Central memory CD8-positive, alpha-beta T cell (primary cell): ENCODE data around the gene COPZ1.
A peak's percentile ranks its signal among the peaks of the same experiment; 100 is the strongest.
"Not testable (repeated sequence)": the region's sequence is repeated elsewhere in the genome, so short reads cannot be mapped to it uniquely, and the experiment has no call there.

Experiments used
- ATAC-seq: fragments of 150-1000 bp; cut with Tn5 transposase; replicated peaks from 2 replicates; pipeline ENCODE4 v1.10.0; 2022; ENCODE audit warnings: mild to moderate bottlenecking, moderate FRiP score, moderate number of reproducible peaks; ENCODE audit not compliant: poor library complexity, severe bottlenecking; ENCODE audit errors: extremely low read depth
- DNase-seq, 2 donors: peaks; one replicate each; pipeline ENCODE4 v3.0.0; 2021; ENCODE audit warnings: low spot score in 2 of 2
- H3K27ac Mint-ChIP-seq: one replicate; pipeline ENCODE4 v1.8.0; 2022; ENCODE audit warnings: low read depth, mild to moderate bottlenecking, moderate library complexity, mixed read lengths
- H3K27me3 Mint-ChIP-seq: one replicate; pipeline ENCODE4 v1.8.0; 2022; ENCODE audit warnings: mixed read lengths
- H3K36me3 Mint-ChIP-seq: one replicate; pipeline ENCODE4 v1.8.0; 2022; ENCODE audit warnings: mild to moderate bottlenecking, moderate library complexity, mixed read lengths; ENCODE audit not compliant: insufficient read depth
- H3K4me1 Mint-ChIP-seq: one replicate; pipeline ENCODE4 v1.8.0; 2022; ENCODE audit warnings: mixed read lengths
- H3K4me3 Mint-ChIP-seq: one replicate; pipeline ENCODE4 v1.8.0; 2022; ENCODE audit warnings: mild to moderate bottlenecking, moderate library complexity, mixed read lengths
- H3K9me3 Mint-ChIP-seq: one replicate; pipeline ENCODE4 v1.8.0; 2022; ENCODE audit warnings: mixed read lengths

COPZ1 gene, protein sequence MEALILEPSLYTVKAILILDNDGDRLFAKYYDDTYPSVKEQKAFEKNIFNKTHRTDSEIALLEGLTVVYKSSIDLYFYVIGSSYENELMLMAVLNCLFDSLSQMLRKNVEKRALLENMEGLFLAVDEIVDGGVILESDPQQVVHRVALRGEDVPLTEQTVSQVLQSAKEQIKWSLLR

DNA sequence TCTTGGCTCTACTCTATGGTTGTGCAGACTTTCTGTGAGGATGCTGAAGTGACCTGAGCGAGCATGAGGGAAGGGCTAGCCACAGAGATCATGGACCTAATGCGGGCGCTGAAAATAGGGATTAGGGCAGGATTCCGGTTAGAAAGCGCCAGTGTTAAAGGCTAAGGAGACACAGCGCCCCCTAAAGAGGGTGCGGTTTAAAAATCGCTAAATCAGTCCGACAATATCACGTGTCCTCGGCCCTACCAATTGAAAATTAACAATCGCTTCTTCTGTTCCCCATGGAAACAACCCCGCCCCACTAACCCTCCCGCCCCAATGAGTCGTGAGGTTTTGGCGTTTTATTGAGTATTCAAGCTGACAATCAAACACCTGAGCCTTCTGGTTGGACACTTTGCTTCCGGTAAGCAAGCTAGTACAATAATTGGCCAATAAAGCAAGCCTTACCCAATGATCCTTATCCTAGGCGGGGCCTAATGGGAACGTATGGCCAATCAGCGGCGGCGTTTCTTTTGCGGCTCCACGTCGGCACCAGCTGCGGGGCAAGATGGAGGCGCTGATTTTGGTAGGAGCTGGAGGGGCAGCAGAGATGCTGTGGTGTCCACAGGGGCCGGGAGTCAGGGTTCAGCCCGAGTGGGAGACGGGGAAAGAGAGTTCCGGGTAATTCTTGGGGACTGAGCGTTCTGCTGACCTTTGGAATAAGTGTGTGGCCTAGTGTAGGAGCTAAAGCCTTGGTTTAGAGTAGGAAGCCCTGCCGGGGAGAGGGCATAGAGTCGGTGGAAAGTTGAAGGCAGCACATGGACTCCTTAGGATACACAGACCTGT is at the start of gene COPZ1:
Gene COPZ1 (plus strand): TSS at position 515 of the 825 bp plus-strand sequence. CDS start 33 bp downstream, at position 548.
- ATAC-seq (peak; percentile 98), DNase-seq (peak; percentile 83 to 92)
- H3K27me3 Mint-ChIP-seq: no peaks in the 10 kb centered on the region
- H3K4me1 Mint-ChIP-seq: peaks cover 41% of the 10 kb centered on the region
- peak within 1 kb of the TSS; percentile 96 for H3K4me3 Mint-ChIP-seq
- peaks cover 11% of the 10 kb centered on the region for H3K36me3 Mint-ChIP-seq
- peak within 1 kb of the TSS; percentile 100 for H3K27ac Mint-ChIP-seq
- H3K9me3 Mint-ChIP-seq: no peaks in the 10 kb centered on the region

DNA sequence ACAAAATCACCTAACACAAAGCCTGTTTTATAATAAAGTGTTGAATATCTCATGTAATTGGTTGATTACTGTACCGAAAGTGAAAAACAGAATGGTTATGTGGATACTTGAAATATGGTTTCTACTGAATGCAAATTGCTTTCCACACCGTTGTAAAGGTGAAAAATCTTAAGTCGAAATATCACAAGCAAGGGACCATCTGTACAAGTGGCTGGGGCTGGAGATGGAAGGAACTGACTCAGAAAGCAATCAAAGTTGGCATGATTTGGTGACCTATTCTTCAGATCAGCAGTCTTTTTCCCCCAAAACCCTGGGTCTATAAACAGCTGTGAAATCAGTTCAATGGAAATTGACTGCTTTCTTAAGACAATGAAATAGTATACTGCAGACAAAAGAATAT is 48.6 kb upstream of the COPZ1 start:
- H3K36me3 Mint-ChIP-seq: peaks cover 15% of the 10 kb centered on the region
- H3K27ac Mint-ChIP-seq: no peak overlapping the region
- H3K4me3 Mint-ChIP-seq: peak overlapping the region; percentile 14
- no peaks in the 10 kb centered on the region for H3K27me3 Mint-ChIP-seq
- H3K4me1 Mint-ChIP-seq: peaks cover 26% of the 10 kb centered on the region
- no peaks in the 10 kb centered on the region for H3K9me3 Mint-ChIP-seq
- DNase-seq: no peak
- no peak for ATAC-seq

DNA sequence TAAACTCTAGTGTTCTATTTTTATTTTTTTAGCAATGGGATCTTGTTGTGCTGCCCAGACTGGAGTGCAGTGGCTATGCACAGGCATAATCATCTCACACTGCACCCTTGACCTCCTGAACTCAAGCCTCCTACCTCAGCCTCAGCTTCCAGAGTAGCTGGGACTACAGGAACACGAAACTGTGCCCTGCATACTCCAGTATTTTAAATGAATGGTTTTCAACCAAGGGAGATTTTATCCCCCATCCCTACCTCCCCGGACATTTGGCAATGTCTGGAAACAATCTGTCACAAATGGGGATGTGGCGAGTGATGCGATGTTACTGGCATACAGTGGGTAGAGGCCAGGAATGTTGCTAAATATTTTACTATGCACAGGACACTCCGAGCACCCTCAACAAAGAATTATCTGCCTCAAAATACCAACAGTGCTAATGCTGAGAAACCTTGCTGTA is 47.1 kb upstream of the COPZ1 start:
- H3K4me1 Mint-ChIP-seq: peaks cover 39% of the 10 kb centered on the region
- H3K36me3 Mint-ChIP-seq: peaks cover 15% of the 10 kb centered on the region
- ATAC-seq: no peak
- no peak overlapping the region for H3K4me3 Mint-ChIP-seq
- no peaks in the 10 kb centered on the region for H3K27me3 Mint-ChIP-seq
- no peak overlapping the region for H3K27ac Mint-ChIP-seq
- no peak for DNase-seq
- no peaks in the 10 kb centered on the region for H3K9me3 Mint-ChIP-seq

DNA sequence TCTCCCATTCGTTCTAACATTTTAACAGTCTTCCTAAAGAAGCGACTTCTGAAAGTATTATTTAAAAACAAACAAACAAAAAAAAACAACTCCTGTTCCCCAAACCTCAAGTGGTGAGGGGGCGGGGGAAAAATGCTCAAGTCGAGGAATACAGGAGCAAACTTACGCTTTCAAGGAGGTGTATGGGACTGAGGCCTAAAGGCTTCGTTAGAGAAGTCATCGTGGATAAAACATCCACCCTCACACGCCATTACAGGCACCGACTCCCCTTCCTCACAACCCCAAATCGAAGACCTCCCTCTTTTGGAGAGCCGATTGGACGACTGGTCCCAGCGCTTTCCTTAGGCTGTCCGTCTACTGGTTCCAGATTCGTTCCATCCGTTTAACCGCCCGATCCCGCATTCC is 45.7 kb upstream of the COPZ1 start:
- H3K27me3 Mint-ChIP-seq: no peaks in the 10 kb centered on the region
- H3K27ac Mint-ChIP-seq: no peak overlapping the region
- H3K36me3 Mint-ChIP-seq: peaks cover 11% of the 10 kb centered on the region
- no peaks in the 10 kb centered on the region for H3K9me3 Mint-ChIP-seq
- peaks cover 53% of the 10 kb centered on the region for H3K4me1 Mint-ChIP-seq
- H3K4me3 Mint-ChIP-seq: no peak overlapping the region
- ATAC-seq: no peak
- no peak for DNase-seq

DNA sequence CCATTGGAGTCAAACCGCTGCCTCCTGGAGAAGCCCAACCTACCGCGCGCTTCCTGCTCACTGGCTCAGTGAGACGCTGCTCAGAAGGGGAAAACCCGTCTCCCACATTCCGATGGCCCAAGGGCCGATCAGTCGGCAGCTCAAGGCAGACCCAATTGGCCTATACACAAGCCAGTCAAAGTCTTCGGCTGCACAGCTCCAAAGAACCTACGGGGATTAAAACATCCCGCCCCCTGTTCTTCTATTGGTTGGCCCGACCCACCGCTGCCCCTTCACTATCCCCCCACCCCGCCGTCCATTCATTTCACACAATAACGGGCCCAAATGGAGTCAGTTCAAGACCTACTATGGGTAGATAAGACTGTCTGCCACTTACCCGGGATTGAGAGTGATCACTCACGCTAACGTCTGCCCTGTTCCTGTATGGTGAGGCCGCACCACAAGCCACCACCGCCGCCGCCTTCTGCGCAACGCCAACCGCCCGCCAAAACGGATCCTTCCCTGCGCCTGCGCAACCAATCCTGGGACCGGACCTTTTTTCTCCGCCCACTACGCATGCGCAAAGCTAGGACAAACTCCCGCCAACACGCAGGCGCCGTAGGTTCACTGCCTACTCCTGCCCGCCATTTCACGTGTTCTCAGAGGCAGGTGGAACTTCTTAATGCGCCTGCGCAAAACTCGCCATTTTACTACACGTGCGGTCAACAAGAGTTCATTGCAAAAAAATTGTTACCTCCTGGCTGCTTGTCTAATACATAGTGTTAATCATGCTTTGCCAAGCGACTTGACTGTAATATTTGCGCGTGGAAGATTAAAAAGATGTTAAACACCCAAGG is 45.1 kb upstream of the COPZ1 start, which contains the start of gene CBX5:
Gene CBX5 (minus strand): TSS at position 491 of the 836 bp plus-strand sequence. CDS start 22,472 bp downstream, outside the sequence.
- no peaks in the 10 kb centered on the region for H3K9me3 Mint-ChIP-seq
- peaks cover 11% of the 10 kb centered on the region for H3K36me3 Mint-ChIP-seq
- DNase-seq (peak; percentile 99 to 100), ATAC-seq (peak; percentile 74)
- no peak within 1 kb of the TSS for H3K27ac Mint-ChIP-seq
- peaks cover 59% of the 10 kb centered on the region for H3K4me1 Mint-ChIP-seq
- H3K27me3 Mint-ChIP-seq: no peaks in the 10 kb centered on the region
- H3K4me3 Mint-ChIP-seq: no peak within 1 kb of the TSS

DNA sequence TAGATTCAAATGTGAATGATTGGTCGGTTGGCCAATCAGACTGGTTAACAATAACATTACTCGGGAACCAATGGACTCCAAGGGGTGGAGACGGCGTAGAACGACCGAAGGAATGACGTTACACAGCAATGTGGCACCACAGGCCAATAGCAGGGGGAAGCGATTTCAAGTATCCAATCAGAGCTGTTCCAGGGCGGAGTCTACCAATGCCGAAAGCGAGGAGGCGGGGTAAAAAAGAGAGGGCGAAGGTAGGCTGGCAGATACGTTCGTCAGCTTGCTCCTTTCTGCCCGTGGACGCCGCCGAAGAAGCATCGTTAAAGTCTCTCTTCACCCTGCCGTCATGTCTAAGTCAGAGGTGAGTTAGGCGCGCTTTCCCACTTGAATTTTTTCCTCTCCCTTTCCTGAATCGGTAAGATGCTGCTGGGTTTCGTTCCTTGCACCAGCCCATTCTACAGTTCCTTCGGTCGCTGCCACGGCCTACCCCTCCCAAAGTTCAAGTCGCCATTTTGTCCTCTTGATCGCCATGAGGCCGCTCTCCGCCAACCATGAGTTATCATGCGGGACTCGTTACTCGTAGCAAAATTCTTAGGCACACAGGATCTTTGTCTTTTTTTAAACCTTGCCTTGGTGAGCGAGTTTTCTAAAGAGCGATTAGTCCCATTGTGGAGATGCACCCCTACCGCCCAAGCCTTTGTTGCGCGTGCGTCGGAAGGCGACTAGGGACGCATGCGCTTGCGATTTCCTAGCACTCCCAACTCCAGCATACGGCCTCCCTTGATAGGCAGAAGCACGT is 44.3 kb upstream of the COPZ1 start, which contains the start of gene HNRNPA1:
Gene HNRNPA1 (plus strand): TSS at position 259 of the 793 bp plus-strand sequence. CDS start 82 bp downstream, at position 341.
- H3K4me1 Mint-ChIP-seq: peaks cover 67% of the 10 kb centered on the region

DNA sequence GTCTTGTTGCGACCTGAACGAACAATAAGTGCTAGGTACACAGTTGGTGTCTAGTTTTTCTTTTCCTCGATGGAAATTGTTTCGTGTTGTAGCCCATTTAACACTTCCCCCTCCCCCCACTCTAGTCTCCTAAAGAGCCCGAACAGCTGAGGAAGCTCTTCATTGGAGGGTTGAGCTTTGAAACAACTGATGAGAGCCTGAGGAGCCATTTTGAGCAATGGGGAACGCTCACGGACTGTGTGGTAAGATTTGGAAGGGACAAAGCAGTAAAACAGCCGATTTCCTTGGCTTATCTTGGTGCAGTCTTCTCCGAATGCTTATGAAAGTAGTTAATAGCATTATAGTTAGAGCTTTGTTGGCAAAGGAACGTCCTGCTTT is 43.7 kb upstream of the COPZ1 start:
- H3K27me3 Mint-ChIP-seq, H3K36me3 Mint-ChIP-seq, H3K4me3 Mint-ChIP-seq, H3K27ac Mint-ChIP-seq, DNase-seq, H3K9me3 Mint-ChIP-seq, ATAC-seq: not testable (repeated sequence)
- peaks cover 69% of the 10 kb centered on the region for H3K4me1 Mint-ChIP-seq

More for the DNA sequence above, 44.3 kb upstream of the COPZ1 start, which contains the start of gene HNRNPA1:
- no peaks in the 10 kb centered on the region for H3K27me3 Mint-ChIP-seq
- peaks cover 7% of the 10 kb centered on the region for H3K36me3 Mint-ChIP-seq
- no peaks in the 10 kb centered on the region for H3K9me3 Mint-ChIP-seq
- DNase-seq: peak; percentile 81 to 97
- ATAC-seq: peak; percentile 88
- no peak within 1 kb of the TSS for H3K4me3 Mint-ChIP-seq
- no peak within 1 kb of the TSS for H3K27ac Mint-ChIP-seq

DNA sequence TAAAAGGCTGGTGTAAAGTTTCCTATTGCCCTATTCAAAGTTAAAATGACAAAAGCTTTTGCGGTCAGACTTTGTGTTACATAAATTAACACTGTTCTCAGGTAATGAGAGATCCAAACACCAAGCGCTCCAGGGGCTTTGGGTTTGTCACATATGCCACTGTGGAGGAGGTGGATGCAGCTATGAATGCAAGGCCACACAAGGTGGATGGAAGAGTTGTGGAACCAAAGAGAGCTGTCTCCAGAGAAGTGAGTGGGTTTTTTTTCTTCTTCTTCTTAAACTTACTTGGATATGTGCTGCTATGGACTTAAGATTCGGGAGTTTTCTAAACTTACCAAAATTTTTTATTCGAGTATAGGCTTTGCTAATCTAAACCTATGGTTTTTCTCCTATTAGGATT is 43.2 kb upstream of the COPZ1 start:
- not testable (repeated sequence) for H3K27ac Mint-ChIP-seq, DNase-seq, H3K9me3 Mint-ChIP-seq, ATAC-seq, H3K27me3 Mint-ChIP-seq, H3K36me3 Mint-ChIP-seq, H3K4me3 Mint-ChIP-seq
- H3K4me1 Mint-ChIP-seq: peaks cover 64% of the 10 kb centered on the region

DNA sequence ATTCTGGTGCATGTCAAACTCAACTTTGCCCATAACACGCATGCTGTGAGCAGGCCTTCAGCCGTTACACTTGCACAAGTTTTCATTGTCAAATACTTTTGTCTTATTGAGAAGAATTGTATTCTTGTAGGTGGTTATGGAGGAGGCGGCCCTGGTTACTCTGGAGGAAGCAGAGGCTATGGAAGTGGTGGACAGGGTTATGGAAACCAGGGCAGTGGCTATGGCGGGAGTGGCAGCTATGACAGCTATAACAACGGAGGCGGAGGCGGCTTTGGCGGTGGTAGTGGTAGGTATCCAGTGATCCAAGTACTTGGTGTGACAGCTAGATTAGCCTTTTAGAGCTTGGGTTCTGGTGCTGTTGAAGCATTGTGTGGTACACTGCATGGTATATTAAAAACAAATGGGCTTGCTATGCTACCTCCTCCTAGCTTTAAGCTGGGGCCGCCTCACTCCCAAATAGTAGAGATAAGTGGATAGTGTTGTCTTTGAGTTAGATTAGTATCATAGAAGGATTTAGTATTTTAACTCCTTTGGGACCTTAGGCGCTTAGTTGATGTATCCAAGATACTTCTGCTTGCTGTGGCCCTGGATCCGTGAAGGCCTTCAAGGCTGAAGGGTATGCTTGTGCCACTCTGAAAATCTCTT is 41.9 kb upstream of the COPZ1 start:
- no peak overlapping the region for H3K4me3 Mint-ChIP-seq
- peaks cover 15% of the 10 kb centered on the region for H3K36me3 Mint-ChIP-seq

DNA sequence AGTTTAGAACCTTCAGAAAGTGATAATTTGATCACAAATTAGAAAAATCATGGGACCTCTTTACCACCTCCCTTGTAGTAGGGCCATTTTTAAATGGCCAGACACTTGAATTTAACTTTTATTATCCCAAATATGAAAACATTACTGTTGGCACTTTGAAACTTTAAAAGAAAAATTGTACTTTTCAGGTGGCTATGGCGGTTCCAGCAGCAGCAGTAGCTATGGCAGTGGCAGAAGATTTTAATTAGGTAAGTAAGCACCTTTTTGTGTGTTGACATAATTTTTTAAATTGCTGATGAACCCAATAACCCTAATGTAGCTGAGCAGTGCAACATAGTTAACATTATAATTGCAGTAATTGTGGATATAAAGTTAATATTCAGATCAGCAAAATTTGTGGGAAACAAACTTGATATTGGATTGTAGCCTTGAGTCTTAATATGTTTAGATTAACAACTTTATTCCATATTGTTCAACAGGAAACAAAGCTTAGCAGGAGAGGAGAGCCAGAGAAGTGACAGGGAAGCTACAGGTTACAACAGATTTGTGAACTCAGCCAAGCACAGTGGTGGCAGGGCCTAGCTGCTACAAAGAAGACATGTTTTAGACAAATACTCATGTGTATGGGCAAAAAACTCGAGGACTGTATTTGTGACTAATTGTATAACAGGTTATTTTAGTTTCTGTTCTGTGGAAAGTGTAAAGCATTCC is 40.7 kb upstream of the COPZ1 start:
- H3K27ac Mint-ChIP-seq, DNase-seq, H3K4me3 Mint-ChIP-seq, H3K9me3 Mint-ChIP-seq, ATAC-seq, H3K27me3 Mint-ChIP-seq: not testable (repeated sequence)
- H3K4me1 Mint-ChIP-seq: peaks cover 51% of the 10 kb centered on the region
- peaks cover 15% of the 10 kb centered on the region for H3K36me3 Mint-ChIP-seq

More for the DNA sequence above, 41.9 kb upstream of the COPZ1 start:
- Mint-ChIP-seq H3K27me3 (no peaks in the 10 kb centered on the region), H3K27ac (no peak overlapping the region), H3K9me3 (no peaks in the 10 kb centered on the region), H3K4me1 (peaks cover 58% of the 10 kb centered on the region)
- DNase-seq (no peak), ATAC-seq (no peak)
